ENCODE results near the gene MRPL1.
A peak's percentile ranks its signal among the peaks of the same experiment; 100 is the strongest.

Gene MRPL1

DNA sequence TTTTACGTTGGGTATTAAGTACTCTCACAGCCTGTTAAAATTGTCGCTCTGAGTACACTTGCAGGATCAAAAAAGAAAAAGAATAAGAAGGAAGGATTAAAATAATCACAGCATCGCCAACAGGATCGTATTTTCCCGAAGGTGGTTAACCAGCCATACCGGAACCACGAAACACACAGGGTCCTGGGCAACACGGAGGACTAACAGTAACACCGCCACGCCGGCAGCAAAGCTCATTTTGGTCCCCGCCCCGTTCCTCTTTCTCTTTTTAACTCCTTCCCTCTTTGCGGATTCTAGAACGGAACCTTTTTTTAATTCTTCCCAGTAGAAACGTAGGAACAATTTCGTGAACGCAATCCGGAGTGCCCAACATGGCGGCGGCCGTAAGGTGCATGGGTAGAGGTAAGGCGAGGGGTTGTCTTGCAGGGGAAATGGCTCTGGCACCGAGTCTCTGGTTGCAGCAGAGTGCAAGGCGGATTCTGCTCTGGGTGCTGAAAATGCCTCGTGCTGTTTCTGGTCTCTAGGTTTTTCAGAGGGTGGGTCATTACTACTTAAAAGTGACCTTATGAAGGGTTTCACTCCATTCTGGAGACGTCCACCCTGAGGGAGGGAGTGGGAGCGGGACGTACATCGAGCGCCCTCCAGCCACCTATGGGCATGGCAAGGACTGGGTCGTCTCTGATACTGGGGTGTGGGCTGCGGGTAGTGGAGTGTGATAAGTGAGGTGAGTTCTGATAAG lies at the start of gene MRPL1:
MRPL1 (plus strand) TSS at position 353 of the 739 bp plus-strand sequence; CDS start at position 372, 19 bp downstream.
- peak; percentile 85 for DNase-seq (ENCODE audit: low read depth)
- peak within 1 kb of the TSS; percentile 94 for H3K4me3 ChIP-seq (ENCODE audit: low read depth, low read length)

DNA sequence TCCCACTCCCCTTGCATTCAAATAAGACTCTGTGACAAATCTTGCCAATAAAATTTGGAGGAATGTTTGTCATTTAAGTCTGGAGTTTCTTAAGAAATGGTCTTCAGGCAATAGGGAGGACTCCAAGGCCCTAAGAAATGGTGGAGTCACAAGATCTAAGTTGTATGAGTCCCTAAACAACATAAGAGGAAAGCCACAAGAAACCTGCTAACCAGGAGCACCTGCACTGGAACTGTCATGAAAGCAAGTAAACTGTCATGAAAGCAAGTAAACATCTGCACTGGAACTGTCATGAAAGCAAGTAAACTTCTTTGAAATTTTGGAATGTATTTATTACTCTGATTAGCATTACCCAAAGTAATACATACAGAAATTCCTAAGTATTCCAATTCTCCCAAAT lies 47.0 kb upstream of the MRPL1 start:
- no peak for DNase-seq (ENCODE audit: low read depth)

DNA sequence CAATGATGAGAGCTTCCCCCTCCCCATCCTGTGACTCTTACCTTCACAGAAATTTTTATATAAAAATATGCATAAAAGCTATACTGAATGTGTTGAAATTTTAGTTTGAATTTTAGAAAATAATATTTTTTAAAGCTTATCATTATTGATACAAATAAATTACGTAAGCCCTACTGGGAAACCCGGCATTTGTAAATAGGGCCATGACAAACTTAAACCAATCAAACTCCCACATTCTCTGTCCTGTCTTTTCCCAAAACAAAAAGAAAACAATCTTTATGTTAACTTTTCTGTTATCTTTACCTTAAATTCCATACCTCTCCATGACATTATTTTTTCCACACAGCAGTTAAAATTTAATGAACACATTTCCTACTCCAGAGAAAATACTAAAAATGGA lies 46.1 kb upstream of the MRPL1 start:
- no peak for DNase-seq (ENCODE audit: low read depth)

More for the DNA sequence above, 47.0 kb upstream of the MRPL1 start:
- H3K4me3 ChIP-seq (ENCODE audit: low read depth, low read length) = no peak overlapping the region

GRCh38 chr4:77817304-77818072 lies 45.1 kb upstream of the MRPL1 start:
- no peak for DNase-seq (ENCODE audit: low read depth)
- peak overlapping the region; percentile 88 for H3K4me3 ChIP-seq (ENCODE audit: low read depth, low read length)

More for the DNA sequence above, 46.1 kb upstream of the MRPL1 start:
- no peak overlapping the region for H3K4me3 ChIP-seq (ENCODE audit: low read depth, low read length)

DNA sequence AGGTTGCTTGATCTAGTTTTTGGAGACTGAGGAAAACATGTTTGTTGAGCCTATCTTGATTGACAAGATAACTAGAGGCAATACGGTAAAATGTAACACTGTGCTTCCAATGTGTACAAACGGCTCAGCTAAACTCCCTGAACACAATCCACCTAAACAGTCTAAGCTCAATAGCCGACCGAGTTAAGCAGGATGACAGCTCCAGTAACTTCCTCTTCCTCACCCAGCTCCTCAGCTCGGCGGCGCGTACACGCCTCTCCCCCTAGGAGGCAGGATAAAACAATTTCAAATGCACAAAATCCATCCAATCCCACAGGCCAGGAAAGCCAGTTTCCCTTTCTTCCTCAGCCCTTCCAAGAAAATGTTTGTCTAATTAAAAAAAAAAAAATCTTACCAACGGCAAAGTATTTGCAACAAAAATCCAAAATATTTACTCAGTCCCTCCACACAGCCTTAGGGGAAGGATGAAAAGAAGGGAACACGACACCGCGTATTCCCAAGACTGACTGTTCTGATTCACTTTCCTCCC lies 44.5 kb upstream of the MRPL1 start:
- peak; percentile 53 for DNase-seq (ENCODE audit: low read depth)
- peak overlapping the region; percentile 88 for H3K4me3 ChIP-seq (ENCODE audit: low read depth, low read length)

DNA sequence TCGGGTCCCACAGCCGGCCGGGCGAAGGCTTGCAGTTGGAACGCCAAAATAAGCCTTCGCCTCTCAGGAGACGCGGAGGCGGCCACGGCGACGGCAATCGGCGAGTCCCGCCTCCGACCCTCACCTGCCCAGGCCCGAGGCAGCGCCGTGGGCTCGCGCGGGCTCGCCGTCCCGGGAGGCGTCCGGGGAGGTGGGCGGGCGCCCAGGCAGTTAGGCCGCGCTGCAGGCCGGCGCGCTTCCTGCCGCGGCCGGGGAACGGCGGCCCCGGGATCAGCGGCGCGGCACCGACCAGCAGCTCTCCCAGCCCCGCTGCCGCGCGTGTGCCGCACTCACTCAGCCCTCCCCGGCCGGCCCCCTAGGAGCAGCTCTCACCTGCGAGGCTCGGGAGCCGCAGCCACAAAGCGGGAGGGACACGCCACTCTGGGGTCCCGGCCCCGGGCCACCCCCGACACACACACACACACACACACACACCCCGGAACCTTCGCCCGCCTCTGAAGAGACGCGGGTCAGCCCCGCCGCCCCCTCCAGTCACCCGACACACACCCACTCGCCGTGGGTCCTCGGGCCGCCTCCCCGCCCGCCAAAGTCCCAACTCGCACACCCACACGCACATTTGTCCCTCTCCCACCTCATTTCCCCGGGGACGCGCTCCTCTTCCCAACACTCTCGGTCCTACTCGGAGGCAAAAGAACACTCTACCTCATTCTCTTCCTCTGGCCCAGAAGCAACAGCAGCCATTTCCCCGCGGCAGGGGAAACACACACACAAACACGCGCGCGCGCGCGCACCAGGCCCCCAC lies 43.8 kb upstream of the MRPL1 start, which contains the start of gene CNOT6L:
CNOT6L (minus strand) TSS at position 767 of the 802 bp plus-strand sequence; CDS start at position 707, 60 bp downstream.
- peak; percentile 57 for DNase-seq (ENCODE audit: low read depth)
- H3K4me3 ChIP-seq (ENCODE audit: low read depth, low read length) = peak within 1 kb of the TSS; percentile 88

GRCh38 chr4:77819404-77819842 lies 43.2 kb upstream of the MRPL1 start:
- DNase-seq (ENCODE audit: low read depth) = no peak
- H3K4me3 ChIP-seq (ENCODE audit: low read depth, low read length) = peak overlapping the region; percentile 88

DNA sequence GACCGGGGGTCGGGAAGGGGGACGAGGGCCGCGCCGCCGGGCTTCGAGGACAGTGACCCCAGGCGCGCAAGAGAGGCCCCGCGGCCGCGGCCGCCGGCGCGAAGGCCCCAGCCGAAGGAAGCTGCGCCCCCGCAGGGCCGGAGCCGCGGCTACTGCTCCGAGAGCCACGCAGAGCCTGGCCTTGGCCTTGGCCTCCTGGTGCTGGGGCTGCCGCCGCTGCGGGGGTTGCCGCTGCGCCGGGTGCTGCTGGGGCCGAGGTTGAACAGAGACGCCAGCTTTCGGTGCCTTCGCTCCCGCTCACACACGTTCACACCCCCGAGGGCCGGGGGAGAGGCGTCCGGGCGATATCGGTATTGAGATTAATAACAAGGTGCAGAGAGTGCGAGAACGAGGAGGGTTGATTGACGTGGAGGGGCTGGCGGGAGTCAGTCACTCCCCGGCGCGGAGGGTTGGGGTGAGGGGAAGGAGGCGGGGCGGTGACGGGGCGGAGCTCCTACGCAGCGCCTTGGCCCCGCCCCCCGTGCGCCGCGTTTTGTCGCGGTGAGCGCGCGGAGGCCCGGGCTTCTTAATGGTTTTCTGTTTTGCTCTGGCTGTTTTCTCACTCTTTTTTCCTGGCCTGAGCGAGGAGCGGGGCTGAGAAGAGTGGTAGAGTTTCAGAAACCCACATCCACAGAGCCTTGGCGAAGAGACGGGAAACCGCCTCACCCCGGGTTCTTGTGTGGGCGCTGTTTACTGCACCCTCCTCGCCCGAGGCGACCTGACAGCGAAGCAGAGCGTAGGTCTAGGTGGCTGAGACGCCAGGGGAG lies 42.6 kb upstream of the MRPL1 start:
- H3K4me3 ChIP-seq (ENCODE audit: low read depth, low read length) = peak overlapping the region; percentile 88
- peak; percentile 54 for DNase-seq (ENCODE audit: low read depth)

DNA sequence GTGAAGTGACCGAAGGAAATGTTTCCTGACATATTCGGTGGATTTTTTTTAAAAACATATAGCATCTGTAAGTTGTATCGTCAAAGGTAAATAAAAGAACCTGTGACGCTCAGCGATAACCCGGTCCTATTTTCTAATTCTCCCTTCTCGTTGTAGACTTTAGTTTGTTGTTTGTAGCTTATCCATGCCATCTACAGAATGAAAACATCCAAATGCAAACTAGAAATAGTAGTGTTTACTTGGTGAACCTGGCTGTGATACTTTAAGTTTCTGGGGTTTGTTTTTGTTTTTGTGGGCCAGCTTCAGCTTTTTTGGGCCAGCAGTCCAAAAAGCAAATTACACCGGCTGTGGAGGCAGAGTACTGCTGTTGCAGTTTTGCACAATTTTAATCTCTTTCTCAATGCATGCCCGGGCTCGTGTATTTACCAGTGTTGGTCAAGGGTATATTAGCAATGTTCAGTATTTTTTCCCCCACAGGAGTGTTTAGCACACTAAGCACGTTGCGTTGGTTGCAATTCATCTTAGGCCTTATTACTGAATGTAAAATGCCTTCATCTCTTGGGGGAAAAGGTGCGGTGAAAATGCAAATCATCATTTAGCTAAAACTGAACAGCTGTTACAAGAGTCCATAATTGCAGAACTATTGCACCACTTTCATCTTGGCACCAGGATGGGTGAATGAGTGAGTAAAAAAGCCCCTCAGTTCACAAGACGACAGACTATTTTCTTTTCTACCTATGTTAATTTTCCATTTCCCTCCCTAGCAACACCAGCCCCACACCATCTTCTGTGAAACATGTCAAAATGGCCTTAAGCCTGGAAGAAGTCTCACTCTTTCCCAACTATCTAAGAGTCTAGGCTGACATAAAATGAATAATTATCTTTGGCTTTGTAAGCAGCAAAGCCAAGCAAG lies 41.7 kb upstream of the MRPL1 start:
- peak overlapping the region; percentile 88 for H3K4me3 ChIP-seq (ENCODE audit: low read depth, low read length)
- DNase-seq (ENCODE audit: low read depth) = no peak

GRCh38 chr4:77821775-77822174 lies 40.9 kb upstream of the MRPL1 start:
- H3K4me3 ChIP-seq (ENCODE audit: low read depth, low read length) = no peak overlapping the region
- DNase-seq (ENCODE audit: low read depth) = no peak

- no peak for DNase-seq (ENCODE audit: low read depth)
- H3K4me3 ChIP-seq (ENCODE audit: low read depth, low read length) = no peak overlapping the region
Measured at GRCh38 chr4:77826275-77826674, 36.4 kb upstream of the MRPL1 start.

- DNase-seq (ENCODE audit: low read depth) = no peak
- H3K4me3 ChIP-seq (ENCODE audit: low read depth, low read length) = no peak overlapping the region
Measured at GRCh38 chr4:77827343-77827742, 35.3 kb upstream of the MRPL1 start.

DNA sequence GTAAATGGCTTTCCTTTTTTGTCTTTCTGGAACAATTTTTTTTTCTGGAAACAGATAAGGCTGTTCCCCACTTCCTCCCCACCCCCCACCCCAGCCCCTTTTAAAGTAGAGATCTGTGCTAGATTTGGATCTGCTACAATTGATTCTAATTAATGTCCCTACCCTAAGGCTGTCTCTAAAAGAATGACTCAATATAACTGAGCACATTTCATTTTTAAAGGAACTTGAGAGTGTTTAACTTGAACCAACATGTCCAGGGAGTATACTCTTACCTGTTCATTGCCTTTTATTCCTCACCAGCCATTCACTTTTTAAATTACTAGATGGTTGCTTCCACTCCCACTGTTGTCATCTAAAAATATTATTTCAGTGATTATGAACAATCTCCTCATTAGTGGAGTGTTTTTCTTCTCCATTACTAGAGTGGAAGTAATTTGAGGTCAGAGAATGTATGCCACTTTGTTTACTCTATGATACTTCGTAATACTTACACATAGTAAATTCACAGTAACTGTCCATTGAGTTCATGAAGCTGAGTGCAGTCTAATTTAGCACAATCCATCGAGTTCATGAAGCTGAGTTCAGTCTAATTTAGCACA lies 29.4 kb upstream of the MRPL1 start:
- no peak for DNase-seq (ENCODE audit: low read depth)
- no peak overlapping the region for H3K4me3 ChIP-seq (ENCODE audit: low read depth, low read length)

GRCh38 chr4:77834403-77834802 lies 28.2 kb upstream of the MRPL1 start:
- no peak for DNase-seq (ENCODE audit: low read depth)
- no peak overlapping the region for H3K4me3 ChIP-seq (ENCODE audit: low read depth, low read length)

DNA sequence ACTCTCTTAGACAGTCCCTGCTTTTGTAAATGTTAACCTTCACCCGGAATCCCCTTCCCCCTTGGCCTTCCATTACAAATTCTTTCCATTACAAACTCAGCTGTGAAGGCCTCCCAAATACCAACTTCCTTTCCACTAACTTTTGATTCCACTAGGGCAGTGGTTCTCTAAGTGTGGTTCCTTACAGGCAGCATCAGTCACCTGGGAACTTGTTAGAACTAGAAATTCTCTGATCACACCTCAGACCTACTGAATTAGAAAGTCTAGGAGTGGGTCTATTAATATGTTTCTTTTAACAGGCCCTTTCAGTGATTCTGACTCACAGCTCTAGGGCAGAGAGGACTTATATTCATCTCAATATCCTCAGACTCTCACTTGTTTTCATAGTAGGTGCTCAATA lies 19.0 kb upstream of the MRPL1 start:
- H3K4me3 ChIP-seq (ENCODE audit: low read depth, low read length) = no peak overlapping the region
- DNase-seq (ENCODE audit: low read depth) = no peak

DNA sequence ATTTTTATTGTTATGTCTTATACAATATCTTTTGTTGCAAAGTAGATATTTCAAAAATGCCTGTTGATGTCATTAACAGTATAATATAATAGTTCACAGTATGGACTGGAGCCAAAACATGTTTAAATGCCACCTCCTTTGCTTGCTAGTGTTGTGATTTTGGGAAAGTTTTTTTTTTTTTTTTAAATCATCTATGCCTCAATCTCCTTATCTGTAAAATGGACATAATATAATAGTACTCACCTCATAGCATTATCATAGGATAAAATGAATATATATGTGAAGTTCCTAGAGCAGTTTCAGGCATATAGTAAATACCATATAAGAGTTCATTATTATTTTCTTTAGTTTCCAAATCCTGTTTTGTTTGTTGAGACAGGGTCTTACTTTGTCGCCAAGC lies 18.3 kb upstream of the MRPL1 start:
- no peak for DNase-seq (ENCODE audit: low read depth)
- no peak overlapping the region for H3K4me3 ChIP-seq (ENCODE audit: low read depth, low read length)

DNA sequence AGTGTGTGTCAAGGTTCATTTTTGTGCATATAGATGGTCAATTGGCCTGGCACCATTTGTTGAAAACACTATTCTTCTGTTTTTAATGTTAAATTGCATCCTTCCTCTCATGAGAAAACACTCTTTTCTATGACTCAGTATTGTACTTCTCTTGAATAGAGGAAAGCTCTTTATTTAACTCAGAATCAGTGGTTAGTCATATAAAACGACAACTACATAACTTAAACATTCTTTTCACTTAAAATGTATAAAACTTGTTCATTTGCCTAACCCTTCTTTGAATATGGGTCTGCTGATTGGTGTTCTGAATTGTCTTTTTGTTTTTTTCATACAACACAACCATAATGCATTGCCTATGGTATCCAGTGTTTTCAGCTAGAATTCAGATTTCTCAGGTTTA lies 17.2 kb upstream of the MRPL1 start:
- DNase-seq (ENCODE audit: low read depth) = no peak
- H3K4me3 ChIP-seq (ENCODE audit: low read depth, low read length) = no peak overlapping the region

All from skeletal muscle cell (primary cell).